ENCODE data around the gene DSCAML1.

DNA sequence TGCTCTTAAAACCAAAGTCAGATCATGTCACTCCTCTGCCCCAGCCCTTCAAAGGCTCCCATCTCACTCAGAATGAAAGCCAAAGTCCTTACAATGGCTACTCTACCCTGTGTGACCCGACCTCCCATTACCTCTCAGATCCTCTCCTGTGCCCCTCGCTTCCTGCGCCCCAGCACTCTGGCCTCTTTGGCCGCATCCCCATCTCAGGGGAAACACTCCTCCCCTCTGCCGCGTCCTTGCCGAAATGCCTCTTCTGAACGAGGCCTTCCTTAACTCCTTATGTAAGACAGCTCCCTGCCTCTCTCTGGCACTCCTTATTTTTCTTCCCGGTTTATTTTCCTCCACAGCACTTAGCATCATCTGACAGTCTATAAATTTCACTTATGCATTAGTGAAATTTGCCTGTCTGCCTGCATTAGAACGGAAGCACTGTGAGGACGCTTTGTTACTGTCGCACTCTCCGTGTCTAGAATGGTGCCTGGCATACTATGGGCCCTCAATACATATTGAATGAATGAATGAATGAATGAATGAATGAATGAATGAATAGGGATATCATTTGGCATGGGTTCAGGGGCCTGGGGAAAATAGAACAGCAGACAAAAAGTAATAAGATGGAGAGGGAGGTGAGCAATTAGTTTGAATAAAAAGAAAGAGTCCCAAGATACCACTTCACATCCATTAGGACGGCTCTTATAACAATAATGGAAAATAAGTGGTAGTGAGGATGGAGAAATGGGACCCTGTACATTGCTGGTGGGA, 331.6 kb downstream of the DSCAML1 start:
- TF ChIP-seq CTCF (IDR thresholded peaks at IDR 0.05), result no peak
- TF ChIP-seq POLR2A (IDR thresholded peaks at IDR 0.05), result no peak

All from testis (tissue), 2 donors.